Left ventricle myocardium inferior (tissue), 1 donor: ENCODE results near the gene ANKRD33B. TPM values are rescaled to one million over a fixed set of nuclear protein-coding genes. Genes with fewer than 3 reads are reported as not detected.

Experiments
- DNase-seq: peaks from one replicate; pipeline ENCODE4 v3.0.0-alpha.2; 2020
- H3K27ac ChIP-seq: fragments of 200-600 bp; replicated peaks from 2 replicates; pipeline ENCODE4 v1.8.0; 2021
- H3K27me3 ChIP-seq: fragments of 200-600 bp; 2 replicates; pipeline ENCODE4 v1.8.0; 2021; ENCODE audit warnings: low read depth
- H3K36me3 ChIP-seq: fragments of 200-600 bp; 2 replicates; pipeline ENCODE4 v1.8.0; 2021
- H3K4me1 ChIP-seq: fragments of 200-600 bp; 2 replicates; pipeline ENCODE4 v1.8.0; 2021
- H3K4me3 ChIP-seq: fragments of 200-600 bp; 2 replicates; pipeline ENCODE4 v1.8.0; 2021; ENCODE audit warnings: mild to moderate bottlenecking, moderate library complexity
- H3K9me3 ChIP-seq: fragments of 200-600 bp; replicated peaks from 2 replicates; pipeline ENCODE4 v1.8.0; 2021
- CTCF ChIP-seq: fragments of 200-600 bp; IDR thresholded peaks from 2 replicates; pipeline ENCODE4 v1.8.0; 2021; ENCODE audit warnings: antibody characterized with exemption, mild to moderate bottlenecking, borderline replicate concordance
- intact Hi-C: fragments of 100-400 bp; cut with micrococcal nuclease; formaldehyde crosslinking; loops from one replicate; pipeline ENCODE4 v1.11.0; 2022
- total RNA-seq: library from RNA; stranded (reverse); fragmentation: NEBNext Ultra II Directional; extraction: Animal tissue kit (Norgen Biotek cat#: 25700); gene quantifications from one replicate; pipeline ENCODE4 v1.2.1, GENCODE V29; 2021
- donor health status: DM: no; HTN: yes; CAD: no; lungs with severe emphysema.

ANKRD33B gene
- total RNA-seq, 1 donor from 2014 or later = 15.2 TPM

DNA sequence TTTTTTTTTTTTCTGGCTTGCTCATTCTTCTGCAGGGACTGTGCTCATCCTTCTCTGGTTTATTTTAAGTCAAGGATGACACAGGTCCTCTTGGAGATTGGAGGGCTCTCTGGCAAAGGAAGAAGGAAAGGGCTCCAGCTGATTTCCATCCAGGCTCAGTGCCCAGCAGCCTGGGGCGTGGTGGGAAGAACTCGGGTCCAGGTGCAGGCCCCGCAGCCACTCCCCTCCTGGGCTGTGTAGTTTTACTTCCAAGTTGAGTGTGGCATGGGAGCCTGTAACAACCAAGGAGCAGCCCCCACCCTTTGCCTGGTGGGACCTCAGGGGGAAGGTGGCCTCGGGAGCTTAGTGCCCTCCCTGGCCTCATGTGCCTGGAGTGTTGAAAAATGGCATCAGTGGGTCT, 58.9 kb downstream of the ANKRD33B start:
- Histone ChIP-seq H3K4me3 (no peak overlapping the region), H3K36me3 (no peaks in the 10 kb centered on the region), H3K27me3 (no peaks in the 10 kb centered on the region), H3K4me1 (peaks cover 41% of the 10 kb centered on the region), H3K9me3 (peaks cover 10% of the 10 kb centered on the region), H3K27ac (no peak overlapping the region)
- no peak for TF ChIP-seq CTCF
- intact Hi-C loops = loop anchor here (10.0 kb wide), 1 partner anchor 68 kb away; no protein-coding TSS in a partner anchor
- DNase-seq = no peak

- no peak overlapping the region for H3K4me3 ChIP-seq
- no peaks in the 10 kb centered on the region for H3K27me3 ChIP-seq
- DNase-seq = no peak
- TF ChIP-seq CTCF = no peak
- H3K4me1 ChIP-seq = peaks cover 47% of the 10 kb centered on the region
- no peak overlapping the region for H3K27ac ChIP-seq
- no peaks in the 10 kb centered on the region for H3K36me3 ChIP-seq
- peaks cover 10% of the 10 kb centered on the region for H3K9me3 ChIP-seq
- intact Hi-C loops = loop anchor here (10.0 kb wide), 1 partner anchor 69 kb away; no protein-coding TSS in a partner anchor
Observed at GRCh38 chr5:10623305-10623910, 59.5 kb downstream of the ANKRD33B start.

DNA sequence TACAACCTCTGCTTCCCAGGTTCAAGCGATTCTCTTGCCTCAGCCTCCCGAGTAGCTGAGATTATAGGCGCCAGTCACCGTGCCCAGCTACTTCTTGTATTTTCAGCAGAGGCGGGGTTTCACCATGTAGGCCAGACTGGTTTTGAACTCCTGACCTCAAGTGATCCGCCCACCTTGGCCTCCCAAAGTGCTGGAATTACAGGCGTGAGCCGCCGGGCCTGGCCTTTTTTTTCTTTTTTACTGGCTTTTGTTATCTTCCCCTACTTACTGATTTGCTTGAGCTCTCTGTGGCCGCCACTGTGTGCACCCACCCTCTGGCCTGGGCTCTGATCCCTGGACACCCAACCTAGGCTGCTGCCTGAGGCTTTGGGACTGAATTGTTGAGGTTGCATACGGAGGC, 60.3 kb downstream of the ANKRD33B start:
- no peak for DNase-seq
- Histone ChIP-seq H3K27ac (no peak overlapping the region), H3K9me3 (peaks cover 10% of the 10 kb centered on the region), H3K4me1 (peaks cover 48% of the 10 kb centered on the region), H3K27me3 (no peaks in the 10 kb centered on the region), H3K36me3 (no peaks in the 10 kb centered on the region), H3K4me3 (no peak overlapping the region)
- TF ChIP-seq CTCF = no peak
- intact Hi-C loops = loop anchor here (10.0 kb wide), 1 partner anchor 69 kb away; no protein-coding TSS in a partner anchor

DNA sequence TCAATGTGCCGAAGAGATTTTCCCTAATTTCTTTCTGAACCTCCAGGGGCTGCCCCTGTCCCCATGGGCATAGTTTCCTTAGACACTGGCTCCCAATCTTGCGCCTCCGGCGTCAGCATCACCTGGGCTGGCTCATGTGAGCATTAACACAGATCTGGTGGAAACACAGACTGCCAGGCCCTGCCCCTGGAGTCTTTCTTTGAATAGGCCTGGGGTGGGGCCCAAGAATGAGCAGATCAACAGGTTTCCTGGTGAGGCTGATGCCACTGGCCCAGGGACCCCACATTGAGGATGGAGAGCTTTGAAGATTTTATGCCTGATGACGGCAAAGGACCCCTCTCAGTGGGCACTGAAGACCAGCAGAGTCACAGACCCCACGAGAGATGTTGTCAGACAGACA, 60.8 kb downstream of the ANKRD33B start:
- no peak for TF ChIP-seq CTCF
- Histone ChIP-seq H3K4me1 (peaks cover 48% of the 10 kb centered on the region), H3K27ac (no peak overlapping the region), H3K27me3 (no peaks in the 10 kb centered on the region), H3K4me3 (no peak overlapping the region), H3K36me3 (no peaks in the 10 kb centered on the region), H3K9me3 (peaks cover 10% of the 10 kb centered on the region)
- intact Hi-C loops = loop anchor here (5.0 to 10.0 kb wide), 2 partner anchors 70 to 172 kb away; no protein-coding TSS in a partner anchor
- no peak for DNase-seq

- Histone ChIP-seq H3K27me3 (no peaks in the 10 kb centered on the region), H3K27ac (no peak overlapping the region), H3K4me3 (no peak overlapping the region), H3K36me3 (no peaks in the 10 kb centered on the region), H3K4me1 (peaks cover 48% of the 10 kb centered on the region), H3K9me3 (peaks cover 6% of the 10 kb centered on the region)
- intact Hi-C loops = loop anchor here (5.0 to 10.0 kb wide), 2 partner anchors 71 to 174 kb away; no protein-coding TSS in a partner anchor
- no peak for DNase-seq
- no peak for TF ChIP-seq CTCF
Observed at GRCh38 chr5:10625700-10626472, 62.0 kb downstream of the ANKRD33B start.
